Ramos (cell line): Measurements from ENCODE around the gene ZNF839.
"Not testable (repeated sequence)": the region's sequence is repeated elsewhere in the genome, so short reads cannot be mapped to it uniquely, and the experiment has no call there.

Experiments
- in situ Hi-C: fragments of 300-500 bp; cut with MboI; formaldehyde crosslinking; loops from one replicate; pipeline ENCODE4 v1.14.3; 2022; ENCODE audit warnings: low sequenced_read_pairs; ENCODE audit not compliant: unreplicated experiment

Gene ZNF839

GRCh38 chr14:102304611-102305506, 14.7 kb upstream of the ZNF839 start, which contains the start of gene MOK:
Gene MOK, minus strand, starts transcription at chr14:102305164. Its CDS starts 196 bp downstream, at chr14:102304968.
- in situ Hi-C loops, result loop anchor here (25.0 kb wide), 2 partner anchors 243 to 593 kb away; no protein-coding TSS in a partner anchor

GRCh38 chr14:102314242-102315011, 5.1 kb upstream of the ZNF839 start:
- in situ Hi-C loops, result loop anchor here (5.0 to 25.0 kb wide), 3 partner anchors 252 to 602 kb away; partner anchors contain the start of gene DYNC1H1

GRCh38 chr14:102315121-102315520, 4.4 kb upstream of the ZNF839 start:
- in situ Hi-C loops, result loop anchor here (25.0 kb wide), 2 partner anchors 253 to 603 kb away; no protein-coding TSS in a partner anchor

GRCh38 chr14:102316338-102316742, 3.2 kb upstream of the ZNF839 start:
- in situ Hi-C loops, result loop anchor here (25.0 kb wide), 2 partner anchors 254 to 604 kb away; no protein-coding TSS in a partner anchor

- in situ Hi-C loops, result loop anchor here (25.0 kb wide), 2 partner anchors 255 to 605 kb away; no protein-coding TSS in a partner anchor
Measured at GRCh38 chr14:102316743-102317563, 2.6 kb upstream of the ZNF839 start.

GRCh38 chr14:102317564-102318248, 1.8 kb upstream of the ZNF839 start:
- in situ Hi-C loops, result loop anchor here (25.0 kb wide), 2 partner anchors 255 to 605 kb away; no protein-coding TSS in a partner anchor

- in situ Hi-C loops, result loop anchor here (25.0 kb wide), 2 partner anchors 257 to 607 kb away; no protein-coding TSS in a partner anchor
Measured at GRCh38 chr14:102318781-102319276, 717 bp upstream of the ZNF839 start.

- in situ Hi-C loops, result loop anchor here (25.0 kb wide), 2 partner anchors 258 to 608 kb away; no protein-coding TSS in a partner anchor
Measured at GRCh38 chr14:102320033-102320660, 601 bp downstream of the ZNF839 start.

GRCh38 chr14:102320671-102321455, 1.3 kb downstream of the ZNF839 start:
- in situ Hi-C loops, result loop anchor here (25.0 kb wide), 2 partner anchors 259 to 609 kb away; no protein-coding TSS in a partner anchor

- in situ Hi-C loops, result loop anchor here (25.0 kb wide), 2 partner anchors 259 to 609 kb away; no protein-coding TSS in a partner anchor
Measured at GRCh38 chr14:102321456-102322422, 2.2 kb downstream of the ZNF839 start.

GRCh38 chr14:102323102-102323501, 3.6 kb downstream of the ZNF839 start:
- in situ Hi-C loops, result loop anchor here (25.0 kb wide), 2 partner anchors 261 to 611 kb away; no protein-coding TSS in a partner anchor

- in situ Hi-C loops, result no loop called here
Measured at GRCh38 chr14:102325791-102326345, 6.3 kb downstream of the ZNF839 start.

GRCh38 chr14:102326583-102326982, 7.0 kb downstream of the ZNF839 start:
- in situ Hi-C loops, result no loop called here

- in situ Hi-C loops, result not testable (repeated sequence)
Measured at GRCh38 chr14:102329381-102329780, 9.8 kb downstream of the ZNF839 start.

GRCh38 chr14:102330806-102331205, 11.3 kb downstream of the ZNF839 start:
- in situ Hi-C loops, result no loop called here

GRCh38 chr14:102333390-102333789, 13.8 kb downstream of the ZNF839 start:
- in situ Hi-C loops, result no loop called here
